ENCODE results near the gene MISP. TPM values are rescaled to one million over a fixed set of nuclear protein-coding genes. Genes with fewer than 3 reads are reported as not detected.
A peak's percentile ranks its signal among the peaks of the same experiment; 100 is the strongest.

MISP gene
- total RNA-seq, 1 donor from 2014 or later = 1.5 TPM

- Mint-ChIP-seq H3K27ac (no peak overlapping the region), H3K27me3 (ENCODE audit: low read depth) (no peaks in the 10 kb centered on the region), H3K9me3 (no peaks in the 10 kb centered on the region), H3K36me3 (peaks cover 30% of the 10 kb centered on the region), H3K4me3 (no peak overlapping the region), H3K4me1 (peaks cover 6% of the 10 kb centered on the region)
- DNase-seq (ENCODE audit: low spot score in 2 of 2, unreplicated experiment in 2 of 2) = no peak
- no peak for TF ChIP-seq CTCF (IDR thresholded peaks at IDR 0.05; ENCODE audit: unreplicated experiment)
These were observed 61.3 kb downstream of the MISP start for GRCh38 chr19:812049-812746.

GRCh38 chr19:812747-813218, 61.9 kb downstream of the MISP start:
- TF ChIP-seq CTCF (IDR thresholded peaks at IDR 0.05; ENCODE audit: unreplicated experiment) = no peak
- Mint-ChIP-seq H3K36me3 (peaks cover 24% of the 10 kb centered on the region), H3K9me3 (no peaks in the 10 kb centered on the region), H3K27ac (no peak overlapping the region), H3K27me3 (ENCODE audit: low read depth) (no peaks in the 10 kb centered on the region), H3K4me1 (no peaks in the 10 kb centered on the region), H3K4me3 (no peak overlapping the region)
- no peak for DNase-seq (ENCODE audit: low spot score in 2 of 2, unreplicated experiment in 2 of 2)

GRCh38 chr19:813219-814151, 62.6 kb downstream of the MISP start:
- Mint-ChIP-seq H3K4me3 (no peak overlapping the region), H3K36me3 (peaks cover 21% of the 10 kb centered on the region), H3K27ac (no peak overlapping the region), H3K27me3 (ENCODE audit: low read depth) (no peaks in the 10 kb centered on the region), H3K4me1 (no peaks in the 10 kb centered on the region), H3K9me3 (no peaks in the 10 kb centered on the region)
- DNase-seq (ENCODE audit: low spot score in 2 of 2, unreplicated experiment in 2 of 2) = no peak
- TF ChIP-seq CTCF (IDR thresholded peaks at IDR 0.05; ENCODE audit: unreplicated experiment) = no peak

Small RNA genes within 50 kb of the gene (microRNA-seq; reads per million reads assigned to microRNA genes)
- 24.3 reads per million, percentile 46 among the genes with 10 or more reads in this experiment for gene MIR3187
- 39.0 reads per million, percentile 55 among the genes with 10 or more reads in this experiment for gene MIR4745

Other genes with a start within 250 kb of the MISP start
- gene TPGS1, start 243.6 kb upstream of the MISP start, total RNA-seq = 30.8 to 32.4 TPM (median 32.3 TPM) in 3 replicates
- gene CDC34, start 219.4 kb upstream of the MISP start, total RNA-seq = 98.1 to 106 TPM (median 99.5 TPM) in 3 replicates
- 0.25 to 0.40 TPM (median 0.29 TPM) in 3 replicates for gene GZMM, start 207.1 kb upstream of the MISP start, total RNA-seq
- gene BSG, start 178.5 kb upstream of the MISP start, total RNA-seq = 414 to 431 TPM (median 414 TPM) in 3 replicates
- gene HCN2, start 161.2 kb upstream of the MISP start, total RNA-seq = 1.1 to 1.6 TPM (median 1.5 TPM) in 3 replicates
- gene POLRMT, start 117.6 kb upstream of the MISP start, total RNA-seq = 49.5 to 56.4 TPM (median 56.4 TPM) in 3 replicates
- gene FGF22, start 111.2 kb upstream of the MISP start, total RNA-seq = 0.25 to 0.38 TPM in 2 of 3 replicates, not detected in the other
- 41.6 to 47.3 TPM (median 47.1 TPM) in 3 replicates for gene RNF126, start 87.9 kb upstream of the MISP start, total RNA-seq
- gene FSTL3, start 74.7 kb upstream of the MISP start, total RNA-seq = 64.1 to 65.5 TPM (median 64.6 TPM) in 3 replicates
- gene PRSS57, start 55.7 kb upstream of the MISP start, total RNA-seq = not detected in 3 replicates
- 80.5 to 87.1 TPM (median 86.9 TPM) in 3 replicates for gene PALM, start 42.2 kb upstream of the MISP start, total RNA-seq
- gene PTBP1, start 46.3 kb downstream of the MISP start, total RNA-seq = 447 to 482 TPM (median 459 TPM) in 3 replicates
- gene PLPPR3, start 70.8 kb downstream of the MISP start, total RNA-seq = 140 to 162 TPM (median 152 TPM) in 3 replicates
- 6.4 to 7.1 TPM (median 6.7 TPM) in 3 replicates for gene AZU1, start 76.7 kb downstream of the MISP start, total RNA-seq
- gene PRTN3, start 89.9 kb downstream of the MISP start, total RNA-seq = 0.23 TPM in 1 of 3 replicates, not detected in the others
- not detected in 3 replicates for gene ELANE, start 101.2 kb downstream of the MISP start, total RNA-seq
- 3.2 to 3.5 TPM (median 3.4 TPM) in 3 replicates for gene CFD, start 108.6 kb downstream of the MISP start, total RNA-seq
- gene MED16, start 142.1 kb downstream of the MISP start, total RNA-seq = 79.8 to 87.8 TPM (median 80.0 TPM) in 3 replicates
- not detected in 3 replicates for gene RNU6-9, start 142.4 kb downstream of the MISP start, total RNA-seq
- 47.4 to 50.5 TPM (median 49.5 TPM) in 3 replicates for gene R3HDM4, start 162.1 kb downstream of the MISP start, total RNA-seq
- 1.0 to 1.5 TPM (median 1.1 TPM) in 3 replicates for gene KISS1R, start 166.2 kb downstream of the MISP start, total RNA-seq
- gene ARID3A, start 174.9 kb downstream of the MISP start, total RNA-seq = 65.9 to 72.4 TPM (median 70.6 TPM) in 3 replicates
- 59.3 to 65.2 TPM (median 59.4 TPM) in 3 replicates for gene WDR18, start 233.2 kb downstream of the MISP start, total RNA-seq
- 0.29 to 0.36 TPM (median 0.34 TPM) in 3 replicates for gene GRIN3B, start 249.3 kb downstream of the MISP start, total RNA-seq

Data from mesothelial cell of epicardium (in vitro differentiated cells).